ENCODE data around the gene SPRR2E.
"Not testable (repeated sequence)": the region's sequence is repeated elsewhere in the genome, so short reads cannot be mapped to it uniquely, and the experiment has no call there.

The SPRR2E gene

DNA sequence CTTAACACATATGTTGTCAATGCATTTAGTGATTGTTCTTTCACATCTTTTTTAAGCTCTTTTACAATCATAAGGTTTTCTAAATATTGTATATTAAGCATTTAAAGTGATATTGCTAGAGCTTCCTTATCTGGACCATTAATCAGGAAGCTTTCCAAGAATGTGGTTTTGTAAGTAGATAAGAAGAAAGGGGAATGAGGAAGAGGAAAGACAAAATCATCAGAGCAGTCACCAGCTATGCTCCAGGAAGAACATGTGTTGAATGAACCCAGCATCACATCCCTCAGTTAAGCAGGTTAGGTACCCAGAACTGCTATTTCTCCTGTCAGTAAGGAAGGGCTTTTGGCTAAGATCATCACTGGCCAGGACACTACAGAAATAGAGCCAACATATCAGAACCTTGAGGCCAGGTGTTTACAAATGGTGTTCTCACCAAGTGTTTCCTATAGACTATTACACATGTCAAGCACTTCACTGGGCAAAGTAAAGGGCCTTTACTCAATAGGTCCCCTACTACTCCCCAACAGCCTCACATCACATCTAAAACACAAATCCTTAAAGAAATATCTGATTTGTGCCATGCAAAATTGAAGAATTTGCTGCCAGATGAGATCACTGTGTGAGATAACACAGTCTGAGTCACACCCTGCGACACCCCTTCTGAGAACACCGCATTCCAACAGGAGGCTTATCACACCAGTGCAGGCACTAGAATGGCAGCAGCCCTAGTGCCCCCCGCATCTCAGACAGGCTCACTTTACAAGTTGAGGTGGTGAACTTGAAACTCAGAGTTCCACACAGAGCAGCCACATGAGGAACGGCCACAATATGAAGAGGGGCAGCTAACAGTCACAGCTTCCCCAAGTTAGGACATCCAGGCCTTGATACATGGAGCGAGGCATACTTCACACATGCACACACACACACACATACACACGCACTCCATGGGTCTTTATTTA, 35.2 kb downstream of the SPRR2E start:
- DNase-seq (ENCODE audit: low spot score): no peak

DNA sequence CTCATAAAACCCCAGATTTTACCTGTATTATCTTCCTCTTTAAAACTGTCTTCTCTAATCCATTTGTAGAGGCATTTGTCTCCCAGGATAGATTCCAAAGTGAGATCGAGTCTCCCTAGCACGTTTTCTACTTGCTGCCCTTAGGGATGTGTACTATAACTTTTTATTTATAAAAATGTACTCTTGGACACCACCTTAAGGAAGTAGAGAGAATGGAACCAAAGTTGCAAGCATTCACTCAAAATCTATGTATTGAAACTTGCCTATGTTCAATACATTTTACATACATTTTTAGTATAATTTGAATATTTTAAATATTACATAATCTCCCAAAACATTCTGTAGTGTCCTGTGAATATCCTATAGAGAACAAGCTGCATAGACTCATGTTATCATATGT, 36.2 kb downstream of the SPRR2E start:
- no peak for DNase-seq (ENCODE audit: low spot score)

DNA sequence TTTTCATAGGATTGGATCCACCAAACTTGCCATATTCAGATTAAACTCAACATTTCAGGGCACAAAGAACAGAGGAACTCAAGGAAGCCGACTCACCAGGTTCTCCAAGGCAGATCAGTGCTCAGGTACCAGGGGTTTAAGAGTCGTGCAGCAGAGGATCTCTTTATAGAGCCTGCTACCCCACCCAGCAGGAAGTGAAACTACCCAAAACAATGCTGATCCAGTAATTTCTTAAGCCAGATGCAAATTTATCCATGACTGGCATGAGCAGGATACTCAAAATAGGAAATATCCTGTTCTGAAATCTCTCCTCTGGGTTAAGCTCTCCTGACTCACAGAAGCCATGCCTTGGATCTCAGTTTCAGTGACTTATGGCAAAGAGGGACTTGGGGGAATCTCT, 37.0 kb downstream of the SPRR2E start, which contains the start of gene SPRR2A:
TSS of gene SPRR2A (minus strand) at position 138 of the 400 bp plus-strand sequence. CDS start 777 bp downstream, outside the sequence.
- no peak for DNase-seq (ENCODE audit: low spot score)

DNA sequence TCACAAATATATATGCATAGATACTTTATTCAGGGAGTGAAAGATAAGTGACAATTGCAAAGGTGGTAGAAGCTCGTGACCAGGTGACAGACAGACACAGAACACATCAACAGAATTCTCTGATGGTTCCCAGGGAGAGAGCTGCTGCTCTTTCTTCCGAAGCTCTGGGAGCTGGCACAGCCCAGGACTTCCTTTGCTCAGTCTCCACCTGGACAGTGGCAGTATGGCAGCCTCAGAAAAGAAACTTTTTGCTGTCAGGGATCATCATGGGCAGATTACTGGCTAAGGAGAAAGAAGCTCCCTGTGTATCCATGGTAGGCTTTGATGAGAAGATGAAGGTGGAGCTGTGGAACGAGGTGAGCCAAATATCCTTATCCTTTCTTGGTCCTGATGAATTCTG, 38.2 kb downstream of the SPRR2E start:
- not testable (repeated sequence) for DNase-seq (ENCODE audit: low spot score)

DNA sequence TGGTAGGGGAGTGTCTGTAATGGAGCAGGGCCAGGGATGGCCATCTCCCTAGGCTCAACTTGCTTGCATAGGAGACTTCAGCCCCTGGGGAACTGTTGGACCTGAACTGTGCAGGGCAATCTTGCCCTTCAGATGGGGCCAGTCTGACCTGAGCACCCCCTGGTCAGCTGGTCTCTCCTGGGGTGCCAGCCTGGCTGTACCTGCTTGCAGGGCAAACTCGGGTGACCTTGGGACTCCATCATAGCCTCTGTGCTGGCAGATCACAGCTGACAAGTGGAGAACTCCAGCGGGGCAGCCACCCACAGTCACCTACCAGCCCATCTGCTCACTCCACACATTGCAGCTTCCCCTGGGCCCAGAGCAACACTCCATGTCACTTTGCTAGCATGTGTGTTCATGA, 45.1 kb downstream of the SPRR2E start:
- DNase-seq (ENCODE audit: low spot score): no peak
